GM21529 (cell line): Measurements from ENCODE around the gene ADORA1.

ENCODE experiments used
- ATAC-seq: cut with Tn5 transposase; IDR thresholded peaks from one replicate; pipeline ENCODE4 v1.9.1; 2021; ENCODE audit not compliant: unreplicated experiment

ADORA1 gene

DNA sequence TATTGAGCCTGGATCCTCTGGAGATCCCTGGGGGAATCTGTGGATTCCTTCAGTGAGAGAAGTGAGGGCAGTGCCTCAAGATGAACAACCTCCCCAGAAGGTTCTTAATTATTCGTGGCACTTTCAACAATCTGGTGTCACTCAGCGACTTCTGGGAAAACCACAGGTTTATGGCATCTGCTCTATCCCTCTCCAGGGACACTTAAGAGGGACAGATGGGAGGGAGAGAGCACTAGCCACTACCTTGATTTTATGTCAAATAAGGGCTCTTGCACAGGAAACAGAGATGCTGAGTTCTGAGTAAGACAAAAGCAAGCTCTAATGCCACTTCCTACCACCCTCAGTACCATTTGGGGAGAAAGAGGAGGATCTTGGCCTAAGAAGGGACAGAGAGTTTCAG, 80.2 kb downstream of the ADORA1 start:
- ATAC-seq: no peak

DNA sequence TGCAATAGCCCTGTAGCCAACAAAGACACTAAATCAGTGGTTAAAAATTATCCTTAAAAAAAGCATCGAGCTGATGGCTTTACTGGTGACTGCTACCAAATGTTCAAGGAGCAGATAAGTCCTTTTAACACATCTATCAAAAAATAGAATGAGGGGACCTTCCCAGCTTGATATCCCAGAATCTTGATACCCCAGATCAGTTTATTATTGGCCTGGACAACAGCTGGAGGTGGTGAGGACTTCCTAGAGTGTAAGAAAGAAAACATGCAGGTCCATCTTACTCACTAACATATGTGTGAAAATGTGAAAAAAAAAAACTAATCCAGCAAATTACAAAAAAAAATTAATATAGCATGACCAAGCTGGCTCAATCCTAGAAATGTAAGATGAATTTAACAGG, 80.7 kb downstream of the ADORA1 start:
- no peak for ATAC-seq

DNA sequence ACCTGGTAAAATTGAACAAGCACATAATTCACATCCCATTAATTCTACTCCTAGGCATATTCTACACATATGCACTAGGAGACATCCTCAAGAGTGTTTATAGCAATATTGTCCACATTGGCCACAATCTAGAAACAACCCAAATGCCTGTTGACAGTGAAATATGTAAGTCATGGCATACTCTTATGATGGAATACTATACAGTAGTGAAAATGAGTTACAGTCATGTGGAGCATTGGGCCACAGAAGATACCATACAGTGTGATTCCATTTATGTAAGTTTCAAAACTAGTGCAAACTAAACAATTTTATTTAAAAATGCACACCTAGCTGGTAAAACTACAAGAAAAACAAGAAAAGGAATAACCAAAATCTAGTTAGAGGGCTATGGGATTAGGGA, 82.8 kb downstream of the ADORA1 start:
- no peak for ATAC-seq

DNA sequence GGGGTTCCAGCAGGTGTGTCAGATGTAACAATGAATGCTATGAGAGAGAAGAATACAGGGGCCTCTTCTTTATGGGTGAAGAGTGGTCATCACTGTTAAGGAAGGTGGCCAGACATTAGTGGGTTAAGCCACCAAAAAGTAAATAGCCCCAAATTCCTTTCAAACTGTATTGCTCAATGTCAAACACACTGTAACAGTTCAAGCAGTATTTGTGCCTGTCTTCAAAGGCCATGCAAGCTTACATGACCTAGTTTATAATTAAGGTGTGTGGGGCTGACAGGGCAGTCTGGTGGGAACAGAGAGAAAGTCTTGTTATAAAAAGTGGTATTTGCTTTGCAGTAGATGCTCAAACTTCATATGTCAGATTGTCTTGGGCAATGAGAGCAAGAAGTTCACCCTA, 83.5 kb downstream of the ADORA1 start:
- no peak for ATAC-seq

DNA sequence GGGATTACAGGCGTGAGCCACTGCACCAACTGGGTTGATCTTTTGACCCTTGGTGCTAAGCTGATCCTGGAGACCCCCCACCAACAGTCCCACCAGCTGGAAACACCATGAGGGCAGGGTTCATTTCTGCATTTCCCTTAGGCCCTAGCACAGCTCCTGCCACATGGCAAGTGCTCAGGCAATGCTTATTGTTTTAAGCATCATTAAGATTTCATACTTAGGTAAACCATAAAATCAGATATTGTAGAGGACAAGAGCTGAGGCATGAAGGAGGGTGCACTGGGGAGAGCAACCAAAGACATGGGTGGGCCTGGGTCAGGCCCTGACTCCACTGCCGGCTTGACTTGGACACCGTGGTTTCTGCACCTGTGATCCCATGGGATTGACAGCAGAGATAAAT, 84.3 kb downstream of the ADORA1 start:
- no peak for ATAC-seq

DNA sequence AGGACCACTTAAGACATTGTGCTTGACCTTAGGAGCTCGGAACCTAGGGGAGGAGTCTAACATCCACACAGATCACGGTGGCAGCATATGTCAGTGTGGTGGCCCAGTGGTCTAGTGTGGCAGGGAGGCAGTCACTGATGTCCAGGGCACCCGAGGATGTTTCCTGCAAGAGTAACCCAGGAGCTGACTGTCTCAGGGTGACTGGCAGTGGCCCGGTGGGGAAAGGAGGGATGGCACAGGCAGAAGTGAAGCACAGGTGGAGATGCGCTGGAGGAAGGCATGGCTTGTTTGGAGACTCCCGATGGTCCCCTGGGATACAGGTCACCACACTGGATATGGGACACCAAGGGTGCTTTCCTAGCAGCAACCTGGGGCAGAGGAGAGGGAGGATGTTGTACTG, 85.6 kb downstream of the ADORA1 start:
- ATAC-seq: no peak

DNA sequence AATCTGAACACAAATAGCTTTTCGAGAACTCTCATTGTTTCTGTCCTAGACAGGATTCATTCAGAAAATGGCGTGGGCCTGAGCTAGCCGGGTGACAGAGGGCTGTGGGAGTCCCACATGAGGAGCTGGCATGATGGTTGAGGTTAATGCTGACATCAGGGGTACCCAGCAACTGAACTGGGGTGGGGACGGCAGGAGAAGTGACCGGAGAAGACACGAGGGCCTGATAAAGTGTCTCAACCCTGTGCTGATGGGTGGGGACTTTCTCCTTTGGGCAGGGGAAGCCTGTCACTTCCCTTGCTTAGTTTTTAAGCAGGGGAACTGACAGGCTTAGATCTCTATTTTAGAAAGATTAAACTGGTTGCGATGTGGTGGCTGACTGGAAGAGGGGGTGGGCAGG, 87.3 kb downstream of the ADORA1 start:
- no peak for ATAC-seq

DNA sequence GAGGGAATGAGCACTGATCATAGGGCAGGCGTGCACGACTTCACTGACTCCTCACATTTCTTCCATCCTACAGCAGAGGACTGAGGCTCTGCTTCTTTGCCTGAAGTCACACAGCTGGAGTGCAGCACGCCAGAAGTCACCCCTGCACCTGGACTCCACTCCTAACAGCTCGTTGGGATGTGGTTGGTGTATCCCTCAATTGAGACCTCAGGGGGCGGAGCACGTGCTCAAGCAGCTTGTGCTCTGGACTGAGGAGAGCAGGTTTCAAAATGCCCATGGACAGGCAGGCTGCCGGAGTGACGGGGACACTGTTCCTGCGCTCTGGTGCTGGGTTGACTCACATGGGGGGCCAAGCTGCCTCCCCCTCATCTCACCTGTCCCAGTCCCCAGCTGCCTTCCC, 88.0 kb downstream of the ADORA1 start:
- no peak for ATAC-seq

DNA sequence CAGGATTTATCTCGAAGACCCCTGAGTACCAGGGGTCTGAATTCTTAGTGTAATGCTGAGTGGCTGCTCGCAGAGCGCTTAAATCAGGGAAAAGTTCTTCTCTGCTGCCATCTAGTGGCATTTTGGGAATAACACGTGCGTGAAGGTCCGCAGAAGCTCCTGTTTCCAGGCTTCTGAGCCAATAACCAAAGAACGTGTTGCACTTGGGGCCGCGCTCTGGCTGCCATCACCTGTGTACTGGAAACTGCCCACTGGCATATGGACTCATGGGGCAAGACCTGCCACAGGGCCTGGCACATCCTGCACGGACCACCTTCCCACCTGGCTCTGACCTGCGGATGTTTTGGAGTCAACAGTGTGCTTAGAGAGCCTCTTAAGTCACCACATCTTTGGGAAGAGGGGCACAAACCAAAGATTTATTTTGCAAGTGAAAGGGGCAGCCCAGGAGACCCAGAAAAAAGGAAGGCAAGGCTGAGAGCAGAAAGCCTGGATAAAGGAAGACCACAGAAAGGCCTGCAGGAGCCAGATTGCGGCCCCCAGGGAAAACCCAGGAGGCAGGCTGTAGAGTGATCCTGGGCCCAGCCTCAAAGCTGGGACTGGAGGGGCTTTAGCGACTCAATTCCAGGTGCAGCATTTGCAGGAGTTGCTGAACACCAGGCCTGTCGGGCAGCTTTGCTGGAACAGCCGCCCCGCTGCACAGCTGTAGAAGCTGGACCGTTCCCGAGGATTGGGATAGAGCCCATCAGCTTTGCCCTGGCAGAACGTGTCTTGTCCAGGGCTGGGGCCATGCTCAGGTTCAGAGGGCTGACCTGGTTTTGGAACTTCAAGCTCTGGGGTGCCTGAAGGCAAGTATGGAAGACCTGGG, 89.0 kb downstream of the ADORA1 start:
- no peak for ATAC-seq
